Stomach (tissue), 4 donors: ENCODE results near the gene TEDC1.

ENCODE experiments used
- CTCF ChIP-seq, 7 experiments: fragments of 450-650 bp in 4 of 7; fragments of 200-600 bp in 3 of 7; sonication (generic) in 3 of 7; IDR thresholded peaks; one replicate each; pipeline ENCODE4 v1.5.1; 2016 to 2019; ENCODE audit warnings: antibody characterized with exemption in 7 of 7, control low read depth in 2 of 7, mild to moderate bottlenecking in 1 of 7
- POLR2AphosphoS5 ChIP-seq, 3 donors: sonication (generic); formaldehyde crosslinking; IDR thresholded peaks; one replicate each; pipeline ENCODE4 v1.6.1; 2016; ENCODE audit warnings: antibody characterized with exemption in 3 of 3

GRCh38 chr14:105498430-105499255 is 7.6 kb downstream of the TEDC1 start:
- TF ChIP-seq POLR2AphosphoS5 (IDR thresholded peaks at IDR 0.05), result no peak
- TF ChIP-seq CTCF (IDR thresholded peaks at IDR 0.05), result no peak
